AG09309 (cell line): ENCODE measurements around the gene LHX1.

ENCODE experiments used
- DNase-seq: peaks from one replicate; pipeline ENCODE4 v3.0.0-alpha.2; 2010; ENCODE audit warnings: low read depth
- H3K4me3 ChIP-seq: 2 replicates; pipeline ENCODE4 v1.5.1; 2011; ENCODE audit warnings: mild to moderate bottlenecking, low read depth, low read length, moderate library complexity; ENCODE audit not compliant: control insufficient read depth
- TF ChIP-seq, protein P1 (sequence below): IDR thresholded peaks from 2 replicates; pipeline ENCODE4 v1.5.1; 2011; ENCODE audit warnings: mild to moderate bottlenecking, low read depth, low read length, inconsistent platforms; ENCODE audit not compliant: insufficient read depth, control insufficient read depth; ENCODE audit errors: missing control alignments

The LHX1 gene

DNA sequence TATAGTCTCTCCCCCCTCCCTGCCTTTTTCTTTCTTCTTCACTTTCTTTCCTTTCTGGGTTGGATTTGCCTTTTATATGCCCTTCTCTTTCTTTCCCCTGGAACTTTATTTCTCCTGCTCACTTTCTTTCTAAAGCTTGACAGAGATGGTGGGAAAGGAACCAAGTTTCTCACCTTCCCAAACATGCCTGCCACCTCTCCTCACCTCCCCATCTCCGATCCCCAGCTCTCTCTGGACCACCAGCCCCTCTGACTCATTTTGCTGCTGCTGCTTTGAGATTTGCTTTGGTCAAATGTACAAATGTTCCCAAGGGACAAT is 6.7 kb upstream of the LHX1 start:
- no peak overlapping the region for H3K4me3 ChIP-seq
- TF ChIP-seq, protein P1, sequence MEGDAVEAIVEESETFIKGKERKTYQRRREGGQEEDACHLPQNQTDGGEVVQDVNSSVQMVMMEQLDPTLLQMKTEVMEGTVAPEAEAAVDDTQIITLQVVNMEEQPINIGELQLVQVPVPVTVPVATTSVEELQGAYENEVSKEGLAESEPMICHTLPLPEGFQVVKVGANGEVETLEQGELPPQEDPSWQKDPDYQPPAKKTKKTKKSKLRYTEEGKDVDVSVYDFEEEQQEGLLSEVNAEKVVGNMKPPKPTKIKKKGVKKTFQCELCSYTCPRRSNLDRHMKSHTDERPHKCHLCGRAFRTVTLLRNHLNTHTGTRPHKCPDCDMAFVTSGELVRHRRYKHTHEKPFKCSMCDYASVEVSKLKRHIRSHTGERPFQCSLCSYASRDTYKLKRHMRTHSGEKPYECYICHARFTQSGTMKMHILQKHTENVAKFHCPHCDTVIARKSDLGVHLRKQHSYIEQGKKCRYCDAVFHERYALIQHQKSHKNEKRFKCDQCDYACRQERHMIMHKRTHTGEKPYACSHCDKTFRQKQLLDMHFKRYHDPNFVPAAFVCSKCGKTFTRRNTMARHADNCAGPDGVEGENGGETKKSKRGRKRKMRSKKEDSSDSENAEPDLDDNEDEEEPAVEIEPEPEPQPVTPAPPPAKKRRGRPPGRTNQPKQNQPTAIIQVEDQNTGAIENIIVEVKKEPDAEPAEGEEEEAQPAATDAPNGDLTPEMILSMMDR: no peak
- no peak for DNase-seq

DNA sequence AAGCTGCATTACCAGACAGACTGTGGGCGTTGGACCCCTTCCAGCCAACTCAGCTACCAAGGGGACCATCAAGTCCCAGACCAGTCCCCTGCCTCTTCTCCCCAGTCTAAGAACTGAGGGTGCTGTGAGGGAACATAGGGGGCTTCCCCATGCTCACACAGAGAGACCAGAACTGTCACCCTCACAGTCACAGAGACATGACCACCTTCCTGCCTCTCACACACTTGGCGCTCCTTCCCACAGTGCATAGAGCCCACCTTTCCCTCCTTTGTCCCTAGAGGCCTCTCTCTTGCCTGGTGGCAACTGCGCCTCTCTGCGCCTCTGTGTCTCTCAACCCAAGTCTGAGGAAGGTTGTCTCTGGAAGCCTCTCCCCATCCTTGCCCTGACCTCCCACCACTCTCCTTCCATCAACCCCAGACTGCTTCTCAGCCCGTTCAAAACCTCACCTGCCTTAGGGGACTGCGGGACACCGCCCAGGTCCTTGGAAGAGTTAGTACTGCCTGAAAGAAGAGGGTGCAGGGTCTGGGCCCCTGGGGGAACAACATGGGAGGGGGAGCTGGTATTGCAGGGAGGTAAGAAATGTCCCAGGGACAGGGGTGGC is 6.1 kb upstream of the LHX1 start:
- no peak for DNase-seq
- TF ChIP-seq, protein P1: no peak
- H3K4me3 ChIP-seq: no peak overlapping the region

DNA sequence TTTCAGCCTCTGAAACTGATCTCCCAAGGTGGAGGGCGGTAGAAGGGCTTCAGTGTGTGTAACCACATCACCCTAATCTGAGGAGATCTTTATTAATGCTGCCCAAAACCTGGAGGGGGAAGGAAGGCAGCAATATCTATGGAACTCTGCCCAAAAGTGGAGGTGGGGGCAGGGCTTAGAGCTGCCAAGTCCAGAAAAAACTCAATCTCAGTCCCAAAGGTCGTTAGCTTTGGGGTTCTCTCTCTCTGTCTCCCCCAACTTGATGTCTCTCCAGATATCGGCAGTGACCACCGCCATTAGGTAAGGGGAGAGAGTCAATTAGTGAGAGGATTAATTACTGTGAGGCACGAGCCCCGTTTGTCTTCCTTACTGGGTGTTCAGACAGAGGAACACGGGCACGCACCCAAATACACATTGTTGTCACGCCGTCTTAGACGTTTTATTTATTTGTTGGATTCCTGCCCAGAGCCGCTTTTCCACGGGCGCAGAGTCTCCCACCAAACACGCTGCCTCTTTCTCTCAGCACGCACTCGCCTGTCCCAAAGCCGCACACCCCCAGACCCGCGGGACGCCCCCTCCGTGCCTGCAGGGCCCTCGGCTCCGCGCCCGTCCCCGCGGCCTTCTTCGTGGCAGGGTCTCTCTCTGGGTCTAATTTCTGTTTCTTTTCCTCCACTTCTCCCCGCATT is 5.4 kb upstream of the LHX1 start:
- TF ChIP-seq, protein P1: no peak
- DNase-seq: no peak
- no peak overlapping the region for H3K4me3 ChIP-seq

DNA sequence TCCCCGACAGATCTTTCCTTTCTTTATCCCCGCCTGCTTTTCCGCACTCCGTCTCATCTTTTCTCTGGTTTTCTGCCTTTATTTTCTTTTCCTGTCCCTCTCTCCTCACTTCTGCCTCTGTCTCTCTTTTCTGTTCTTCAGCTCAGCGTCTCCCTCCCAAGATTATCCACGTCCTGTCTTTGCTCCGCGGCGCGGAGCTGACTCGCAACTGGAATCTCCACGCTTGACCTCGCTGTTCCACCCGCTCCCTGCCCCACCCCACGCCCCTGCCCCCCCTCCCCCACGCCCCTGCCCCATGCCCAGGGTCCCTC is 4.9 kb upstream of the LHX1 start:
- no peak for DNase-seq
- TF ChIP-seq, protein P1: no peak
- no peak overlapping the region for H3K4me3 ChIP-seq

DNA sequence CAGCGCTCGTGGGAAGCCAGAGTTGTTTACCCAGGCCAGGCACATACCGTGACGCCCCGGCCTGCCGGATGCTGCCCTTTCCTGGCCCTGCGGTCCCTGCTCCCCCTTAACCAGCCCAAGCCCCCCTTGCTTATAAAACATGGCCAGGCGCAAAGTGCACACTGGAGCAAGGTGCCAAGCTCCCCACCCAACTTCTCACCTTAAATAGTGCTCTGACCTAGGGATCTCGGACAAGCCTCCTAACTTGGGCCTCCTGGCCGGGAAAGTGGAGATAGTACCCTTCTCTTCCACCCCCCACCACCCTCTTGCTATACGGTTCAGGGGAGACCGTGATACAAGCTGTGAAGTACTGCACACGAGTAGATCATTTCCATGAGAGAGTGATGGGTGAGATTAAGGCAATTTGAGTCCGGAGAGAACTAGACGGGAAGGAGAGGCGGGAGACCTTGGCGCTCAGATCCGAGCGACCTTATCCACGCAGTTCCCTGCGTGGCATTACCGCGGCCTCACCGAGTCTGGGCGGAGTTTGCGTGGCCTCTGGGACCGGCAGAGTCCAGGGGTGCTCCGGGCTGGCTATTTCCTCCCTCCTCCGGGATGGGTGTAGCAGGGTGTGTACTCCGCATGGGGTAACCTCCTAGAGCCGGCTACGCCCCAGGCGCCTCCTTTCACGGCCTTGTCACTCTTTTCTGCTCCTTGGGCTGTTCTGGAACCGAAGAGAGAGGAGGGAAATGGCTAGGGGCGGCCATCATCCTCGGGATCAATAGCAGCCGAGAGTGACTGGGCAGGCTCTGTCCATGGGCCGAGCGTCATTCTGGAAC is 4.4 kb upstream of the LHX1 start:
- DNase-seq: no peak
- no peak overlapping the region for H3K4me3 ChIP-seq
- TF ChIP-seq, protein P1: no peak

DNA sequence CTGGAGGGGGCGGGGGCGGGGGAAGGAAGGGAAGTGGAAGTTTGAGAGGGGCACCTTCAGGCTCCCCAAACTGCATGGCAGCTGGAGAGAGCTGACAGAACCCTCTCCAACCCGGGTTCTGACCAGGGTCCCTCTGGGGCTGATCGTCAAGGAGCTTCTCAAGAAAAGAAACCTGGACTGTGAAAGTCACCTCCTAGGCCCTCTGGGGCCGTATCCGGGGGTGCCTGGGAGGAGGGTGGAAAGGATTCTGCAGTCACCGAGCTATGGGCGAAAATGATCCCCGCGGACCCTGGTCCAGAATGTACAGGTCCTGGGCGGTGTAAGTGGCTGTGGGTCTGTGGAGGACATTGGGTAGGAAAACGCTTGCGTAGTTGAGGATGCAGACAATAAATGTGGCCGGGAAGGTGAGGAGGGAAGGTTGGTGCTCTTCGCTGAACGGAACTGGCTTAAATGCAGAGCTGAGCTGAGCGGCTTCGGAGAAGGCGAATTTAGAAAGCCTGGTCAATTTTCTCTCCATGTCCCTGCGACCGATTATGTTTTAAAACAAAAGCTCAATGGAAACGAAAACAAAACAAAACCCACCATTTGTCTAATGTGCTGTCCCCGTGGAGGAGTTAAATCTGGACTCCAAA is 3.6 kb upstream of the LHX1 start:
- H3K4me3 ChIP-seq: no peak overlapping the region
- TF ChIP-seq, protein P1: no peak

More for the DNA sequence above, 3.6 kb upstream of the LHX1 start:
- DNase-seq: no peak
